ENCODE measurements around the gene ALDOC. TPM values are rescaled to one million over a fixed set of nuclear protein-coding genes. Genes with fewer than 3 reads are reported as not detected.

ALDOC gene
- total and polyA plus RNA-seq, 2 experiments from 2014 or later, result 33.5 to 157 TPM

GRCh38 chr17:28598799-28599310, 22.2 kb upstream of the ALDOC start, which contains the start of gene SPAG5:
Gene SPAG5 (minus strand): TSS chr17:28599025. CDS start chr17:28598946, 79 bp downstream.
- Histone ChIP-seq H2AFZ (peak within 1 kb of the TSS; percentile 98), H3K4me3 (peak within 1 kb of the TSS; percentile 94), H3K9me2 (ENCODE audit: insufficient read depth) (no peaks in the 10 kb centered on the region), H3F3A (replicated peaks; ENCODE audit: low read depth) (peaks cover 17% of the 10 kb centered on the region), H3K4me1 (ENCODE audit: insufficient read depth) (peaks cover 8% of the 10 kb centered on the region), H3K4me2 (peak within 1 kb of the TSS; percentile 98), H3K36me3 (ENCODE audit: insufficient read depth) (peaks cover 21% of the 10 kb centered on the region; the same call in 1 of the 2 replicates), H4K20me1 (replicated peaks; ENCODE audit: insufficient read depth) (peaks cover 3% of the 10 kb centered on the region; the same call in 1 of the 2 replicates), H3K27ac (ENCODE audit: low read depth) (peak within 1 kb of the TSS; percentile 89), H3K79me2 (replicated peaks; ENCODE audit: insufficient read depth) (peaks cover 41% of the 10 kb centered on the region), H3K27me3 (ENCODE audit: insufficient read depth) (no peaks in the 10 kb centered on the region)
- Mint-ChIP-seq H3K4me1 (peaks cover 12% of the 10 kb centered on the region), H3K27ac (peak within 1 kb of the TSS; percentile 97), H3K27me3 (ENCODE audit: insufficient read depth, low read depth, poor library complexity) (peaks cover 10% of the 10 kb centered on the region), H3K9me3 (no peaks in the 10 kb centered on the region), H3K4me3 (peak within 1 kb of the TSS; percentile 92), H3K36me3 (ENCODE audit: low read depth) (peaks cover 30% of the 10 kb centered on the region)
- no peak for TF ChIP-seq NANOG (IDR thresholded peaks at IDR 0.05; ENCODE audit: borderline replicate concordance)
- TF ChIP-seq JUNB (IDR thresholded peaks at IDR 0.05; ENCODE audit: unreplicated experiment), result no peak
- no peak for TF ChIP-seq STAT1 (IDR thresholded peaks at IDR 0.05; ENCODE audit: unreplicated experiment)
- no peak for TF ChIP-seq EZH2 (IDR thresholded peaks at IDR 0.05; ENCODE audit: low read depth, unreplicated experiment)
- TF ChIP-seq ZNF462 (CRISPR knock-in tag; IDR thresholded peaks at IDR 0.05), result no peak
- no peak for TF ChIP-seq EZH2phosphoT487 (IDR thresholded peaks at IDR 0.05; ENCODE audit: unreplicated experiment)
- no peak for TF ChIP-seq ETS1 (IDR thresholded peaks at IDR 0.05)
- TF ChIP-seq POLR2AphosphoS5 (IDR thresholded peaks at IDR 0.05; ENCODE audit: low read depth), result peak; percentile 91
- no peak for TF ChIP-seq ZNF114 (CRISPR knock-in tag; IDR thresholded peaks at IDR 0.05)
- TF ChIP-seq CREB1 (CRISPR knock-in tag; IDR thresholded peaks at IDR 0.05; ENCODE audit: low read depth), result peak; percentile 58; the same call in 1 of the 2 replicates
- DNase-seq (ENCODE audit: low spot score) (peak; percentile 97), ATAC-seq (peak; percentile 92)
